MM.1S (cell line): ENCODE data around the gene MAGEA8.

Experiments used
- CTCF ChIP-seq: fragments of 300-600 bp; sonication (generic); IDR thresholded peaks from 2 replicates; pipeline ENCODE4 v1.5.1; 2016; ENCODE audit warnings: antibody characterized with exemption, low read length, mixed read lengths
- EZH2 ChIP-seq: fragments of 300-600 bp; sonication (generic); optimal IDR thresholded peaks from 2 replicates; pipeline ENCODE3; 2017; ENCODE audit warnings: low read depth, mild to moderate bottlenecking, antibody characterized with exemption, low read length, mixed read lengths

DNA sequence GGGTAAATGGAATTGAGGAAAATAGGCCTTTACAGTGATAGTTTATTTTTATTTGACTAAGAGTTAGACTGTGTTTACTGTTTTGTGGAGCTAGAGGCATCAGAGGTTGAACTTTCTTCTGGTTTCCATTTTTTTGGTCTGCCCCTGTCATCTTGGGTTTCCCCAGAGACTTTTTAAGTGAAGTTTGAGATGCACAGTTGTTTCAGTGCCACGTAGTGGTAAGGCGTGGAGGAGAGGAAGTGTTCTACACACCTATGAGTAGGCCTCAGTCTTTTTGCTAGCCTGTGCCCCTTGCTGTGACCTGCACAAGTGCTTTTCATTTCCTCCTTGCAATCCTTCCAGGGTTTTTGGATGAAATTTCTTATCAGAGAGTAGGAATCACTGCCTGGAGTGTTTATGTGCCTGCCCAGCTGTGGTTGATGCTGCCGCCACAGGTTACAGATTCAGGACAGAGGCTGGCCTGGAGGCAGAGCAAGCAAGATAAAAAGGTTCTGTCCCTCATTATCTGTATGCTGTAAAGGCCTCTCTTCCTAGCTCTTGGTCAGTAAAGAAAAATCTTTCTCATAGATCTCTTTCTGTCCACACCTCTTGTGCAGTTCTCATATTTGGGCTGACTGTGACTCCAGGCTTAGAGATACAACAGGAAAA lies 35.9 kb downstream of the MAGEA8 start:
- TF ChIP-seq EZH2: no peak
- TF ChIP-seq CTCF: no peak
